Measurements from ENCODE around the gene PTAFR. TPM values are rescaled to one million over a fixed set of nuclear protein-coding genes. Genes with fewer than 3 reads are reported as not detected.

The PTAFR gene, protein sequence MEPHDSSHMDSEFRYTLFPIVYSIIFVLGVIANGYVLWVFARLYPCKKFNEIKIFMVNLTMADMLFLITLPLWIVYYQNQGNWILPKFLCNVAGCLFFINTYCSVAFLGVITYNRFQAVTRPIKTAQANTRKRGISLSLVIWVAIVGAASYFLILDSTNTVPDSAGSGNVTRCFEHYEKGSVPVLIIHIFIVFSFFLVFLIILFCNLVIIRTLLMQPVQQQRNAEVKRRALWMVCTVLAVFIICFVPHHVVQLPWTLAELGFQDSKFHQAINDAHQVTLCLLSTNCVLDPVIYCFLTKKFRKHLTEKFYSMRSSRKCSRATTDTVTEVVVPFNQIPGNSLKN
- total RNA-seq = 1 to 10 TPM in 5 of 6 experiments, under 1 TPM in 1; 0.90 to 5.2 (median 1.9) TPM
- long read RNA-seq = 0 reads

DNA sequence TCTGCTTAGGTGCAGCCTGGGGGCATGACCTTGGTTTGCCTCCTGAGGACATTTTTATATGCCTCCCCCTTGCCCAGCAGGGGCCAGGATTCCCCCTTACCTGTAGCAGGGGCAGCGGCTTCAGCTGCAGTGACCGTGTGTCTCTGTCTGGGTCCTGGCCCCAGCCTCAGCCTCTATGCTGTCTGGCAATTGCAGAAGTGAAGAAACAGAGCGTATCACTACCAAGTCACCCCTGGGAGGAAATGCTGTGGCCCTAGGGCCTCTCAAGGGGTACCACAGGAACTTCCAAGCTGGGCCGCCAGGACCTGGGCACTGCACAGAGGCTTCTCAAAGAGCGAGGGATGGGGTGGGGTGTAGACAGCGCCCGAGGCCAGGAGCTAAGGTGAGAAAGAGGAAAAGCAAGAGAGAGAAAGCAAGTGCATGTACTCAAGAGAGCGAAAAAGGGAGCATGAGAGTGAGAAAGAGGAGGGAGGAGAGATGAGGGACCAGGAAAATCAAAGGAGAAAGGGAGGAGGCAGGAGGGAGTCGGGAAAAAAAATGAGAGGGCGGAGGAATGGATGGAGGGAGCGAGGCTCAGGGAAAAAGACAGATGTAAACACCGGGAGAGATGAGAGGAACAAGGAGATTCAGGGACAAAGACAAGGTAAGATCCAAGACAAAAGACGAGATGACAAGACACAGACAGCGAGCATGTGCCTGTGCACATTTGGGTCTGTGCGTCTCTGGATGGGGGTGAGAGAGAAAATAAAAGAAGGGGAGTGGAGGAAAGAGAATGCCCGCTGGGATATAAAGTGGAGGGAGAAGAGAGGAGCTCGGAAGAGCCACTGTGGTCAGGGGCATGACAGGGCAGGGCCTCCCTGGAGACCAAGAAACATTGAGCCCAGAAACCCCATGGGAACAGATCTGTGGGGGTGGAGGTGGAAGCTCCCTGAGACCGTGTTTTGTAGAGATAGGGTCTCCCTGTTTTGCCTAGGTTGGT, at the start of gene PTAFR:
PTAFR (minus strand) TSS at position 199 of the 979 bp plus-strand sequence. CDS start 25,669 bp downstream, outside the sequence.
- peak within 1 kb of the TSS in 2 of 3 donors; percentile 16 to 29 for H3K4me3 ChIP-seq
- peak; percentile 28 for TF ChIP-seq POLR2A (IDR thresholded peaks at IDR 0.05)
- no peak for TF ChIP-seq CTCF (IDR thresholded peaks at IDR 0.05)
- H3K9me3 ChIP-seq = no peaks in the 10 kb centered on the region
- peak within 1 kb of the TSS in 2 of 3 donors; percentile 4 to 62 for H3K27ac ChIP-seq
- WGBS (ENCODE audit: insufficient coverage, low coverage, low lambda C conversion rate, missing lambda C conversion rate) = 67% methylated on average over 16 of the region's 18 CpGs
- H3K36me3 ChIP-seq = no peaks in the 10 kb centered on the region
- H3K27me3 ChIP-seq = no peaks in the 10 kb centered on the region
- no peaks in the 10 kb centered on the region for H3K4me1 ChIP-seq
- DNase-seq (peak in 1 of 3 donors; percentile 41), ATAC-seq (peak; percentile 29 to 57 (median 47))
- intact Hi-C loops (cut with DNase I) = no loop called here

DNA sequence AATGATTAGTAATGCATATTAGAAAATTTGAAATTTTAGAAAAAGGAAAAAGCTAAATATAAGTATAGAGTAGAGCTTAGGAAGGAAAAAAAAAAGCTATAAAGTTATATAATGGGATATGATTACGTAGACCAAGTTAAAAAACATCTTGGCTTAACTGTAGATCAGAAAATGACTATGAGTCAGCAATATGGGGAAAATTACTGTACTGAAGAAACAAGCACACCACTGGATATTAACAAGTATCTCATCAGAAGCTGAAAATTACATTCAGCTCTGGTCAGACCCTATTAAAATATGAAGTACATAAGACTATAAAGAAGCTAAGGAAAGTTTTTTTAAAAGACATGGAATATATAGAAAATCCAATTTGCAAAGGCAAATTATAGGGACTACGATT, 36.8 kb upstream of the PTAFR start:
- intact Hi-C loops (cut with DNase I) = no loop called here
- no peak for ATAC-seq
- H3K27me3 ChIP-seq = no peaks in the 10 kb centered on the region
- no peak overlapping the region for H3K4me3 ChIP-seq
- TF ChIP-seq CTCF (IDR thresholded peaks at IDR 0.05) (no peak), POLR2A (IDR thresholded peaks at IDR 0.05) (no peak)
- no peaks in the 10 kb centered on the region for H3K9me3 ChIP-seq
- H3K36me3 ChIP-seq = peaks cover 0 to 45% (median 6%) of the 10 kb centered on the region in 4 donors
- no peaks in the 10 kb centered on the region for H3K4me1 ChIP-seq
- 86% methylated on average over 2 of the region's 2 CpGs for WGBS (ENCODE audit: insufficient coverage, low coverage, low lambda C conversion rate, missing lambda C conversion rate)
- no peak overlapping the region for H3K27ac ChIP-seq
- no peak for DNase-seq

DNA sequence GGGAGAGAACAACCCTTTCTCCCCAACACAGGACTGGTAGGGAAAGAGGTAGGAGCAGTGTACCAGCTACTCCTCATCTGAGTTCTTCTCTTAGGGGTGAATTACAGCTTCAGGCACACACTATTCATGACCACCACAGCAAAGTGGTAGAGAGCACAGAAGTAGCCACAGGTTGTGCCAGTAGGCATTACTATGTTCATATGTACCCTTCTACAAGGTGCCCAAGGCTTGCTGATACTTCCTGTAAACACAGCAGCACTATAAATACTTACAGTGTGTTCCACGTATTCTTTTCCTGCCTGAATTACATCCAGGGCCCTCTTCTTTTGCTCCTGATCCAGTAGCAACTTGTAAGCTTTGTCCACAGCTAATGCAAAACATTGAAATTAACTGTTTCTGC, 33.2 kb upstream of the PTAFR start:
- H3K36me3 ChIP-seq = peaks cover 0 to 47% (median 9%) of the 10 kb centered on the region in 4 donors
- H3K9me3 ChIP-seq = no peaks in the 10 kb centered on the region
- 50% methylated on average over 1 of the region's 1 CpG for WGBS (ENCODE audit: insufficient coverage, low coverage, low lambda C conversion rate, missing lambda C conversion rate)
- no peaks in the 10 kb centered on the region for H3K27me3 ChIP-seq
- no peak for ATAC-seq
- intact Hi-C loops (cut with DNase I) = loop anchor here in 1 of 2 donors (10.0 kb wide), 1 partner anchor 115 kb away; no protein-coding TSS in a partner anchor
- no peak overlapping the region for H3K27ac ChIP-seq
- no peak for DNase-seq
- H3K4me3 ChIP-seq = no peak overlapping the region
- H3K4me1 ChIP-seq = peaks cover 0 to 14% (median 6%) of the 10 kb centered on the region in 4 donors
- TF ChIP-seq CTCF (IDR thresholded peaks at IDR 0.05) (no peak), POLR2A (IDR thresholded peaks at IDR 0.05) (no peak)

GRCh38 chr1:28208818-28209441, 32.4 kb upstream of the PTAFR start:
- peaks cover 0 to 42% (median 10%) of the 10 kb centered on the region in 4 donors for H3K36me3 ChIP-seq
- DNase-seq (peak in 1 of 3 donors; percentile 40), ATAC-seq (peak; percentile 82 to 92 (median 88))
- no peak for TF ChIP-seq POLR2A (IDR thresholded peaks at IDR 0.05)
- TF ChIP-seq CTCF (IDR thresholded peaks at IDR 0.05) = peak; percentile 55 to 83 (median 74)
- H3K27me3 ChIP-seq = no peaks in the 10 kb centered on the region
- H3K4me1 ChIP-seq = peaks cover 0 to 17% (median 8%) of the 10 kb centered on the region in 4 donors
- no peak overlapping the region for H3K27ac ChIP-seq
- WGBS (ENCODE audit: insufficient coverage, low coverage, low lambda C conversion rate, missing lambda C conversion rate) = 36% methylated on average over 4 of the region's 4 CpGs
- no peak overlapping the region for H3K4me3 ChIP-seq
- intact Hi-C loops (cut with DNase I) = loop anchor here in 1 of 2 donors (10.0 kb wide), 1 partner anchor 114 kb away; no protein-coding TSS in a partner anchor
- no peaks in the 10 kb centered on the region for H3K9me3 ChIP-seq

All from right lobe of liver (tissue), 6 donors.